ENCODE data around the gene SCN2A. TPM values are rescaled to one million over a fixed set of nuclear protein-coding genes. Genes with fewer than 3 reads are reported as not detected.

SCN2A gene
- total RNA-seq, 2 experiments from 2014 or later: not detected

- CTCF ChIA-PET: interaction anchor here (1.2 kb wide), 1 partner anchor 377 kb away, joined by 3 read pairs; no protein-coding TSS in a partner anchor
- POLR2A ChIA-PET: no interaction called here
Measured at GRCh38 chr2:165402162-165402561, 162.9 kb downstream of the SCN2A start.

- POLR2A ChIA-PET: no interaction called here
- CTCF ChIA-PET: no interaction called here
Measured at GRCh38 chr2:165406173-165406572, 167.0 kb downstream of the SCN2A start.

- ChIA-PET POLR2A (no interaction called here), CTCF (no interaction called here)
Measured at GRCh38 chr2:165407466-165407865, 168.3 kb downstream of the SCN2A start.

GRCh38 chr2:165408186-165408585, 169.0 kb downstream of the SCN2A start:
- ChIA-PET CTCF (no interaction called here), POLR2A (no interaction called here)

GRCh38 chr2:165410276-165410675, 171.1 kb downstream of the SCN2A start:
- POLR2A ChIA-PET: no interaction called here
- CTCF ChIA-PET: no interaction called here

GRCh38 chr2:165414187-165414586, 175.0 kb downstream of the SCN2A start:
- POLR2A ChIA-PET: no interaction called here
- CTCF ChIA-PET: no interaction called here

GRCh38 chr2:165417009-165417408, 177.8 kb downstream of the SCN2A start:
- POLR2A ChIA-PET: no interaction called here
- CTCF ChIA-PET: no interaction called here

GRCh38 chr2:165420231-165420630, 181.0 kb downstream of the SCN2A start:
- CTCF ChIA-PET: no interaction called here
- POLR2A ChIA-PET: no interaction called here

GRCh38 chr2:165423081-165423480, 183.9 kb downstream of the SCN2A start:
- ChIA-PET POLR2A (no interaction called here), CTCF (no interaction called here)

- POLR2A ChIA-PET: no interaction called here
- CTCF ChIA-PET: no interaction called here
Measured at GRCh38 chr2:165425556-165425955, 186.3 kb downstream of the SCN2A start.

GRCh38 chr2:165427686-165428085, 188.5 kb downstream of the SCN2A start:
- POLR2A ChIA-PET: no interaction called here
- CTCF ChIA-PET: no interaction called here

- ChIA-PET CTCF (no interaction called here), POLR2A (no interaction called here)
Measured at GRCh38 chr2:165428926-165429325, 189.7 kb downstream of the SCN2A start.

GRCh38 chr2:165431014-165431413, 191.8 kb downstream of the SCN2A start:
- ChIA-PET CTCF (no interaction called here), POLR2A (no interaction called here)

GRCh38 chr2:165432234-165432966, 193.2 kb downstream of the SCN2A start:
- ChIA-PET CTCF (no interaction called here), POLR2A (no interaction called here)

GRCh38 chr2:165434865-165435496, 195.8 kb downstream of the SCN2A start:
- CTCF ChIA-PET: no interaction called here
- POLR2A ChIA-PET: no interaction called here

GRCh38 chr2:165435611-165436010, 196.4 kb downstream of the SCN2A start:
- ChIA-PET POLR2A (no interaction called here), CTCF (no interaction called here)

GRCh38 chr2:165436559-165436958, 197.3 kb downstream of the SCN2A start:
- CTCF ChIA-PET: no interaction called here

GRCh38 chr2:165440367-165440766, 201.2 kb downstream of the SCN2A start:
- ChIA-PET CTCF (no interaction called here), POLR2A (no interaction called here)

More at GRCh38 chr2:165436559-165436958, 197.3 kb downstream of the SCN2A start:
- POLR2A ChIA-PET: no interaction called here

Measured in activated CD8-positive, alpha-beta memory T cell treated with anti-CD3 and anti-CD28 coated beads for 36 hours (primary cell).